Neural cell (in vitro differentiated cells): ENCODE results near the gene TCEAL9.
"Not testable (repeated sequence)": the region's sequence is repeated elsewhere in the genome, so short reads cannot be mapped to it uniquely, and the experiment has no call there.

Experiments used
- EZH2 ChIP-seq: fragments of 200-600, 300-800 bp; shearing (Covaris generic), sonication (generic); IDR thresholded peaks from 2 replicates; pipeline ENCODE4 v1.6.1; 2014; ENCODE audit warnings: antibody characterized with exemption, low read length, borderline replicate concordance, mild to moderate bottlenecking; ENCODE audit not compliant: insufficient read depth, poor library complexity, severe bottlenecking
- TF ChIP-seq, protein P1 (sequence below): fragments of 450-650 bp; IDR thresholded peaks from 2 replicates; pipeline ENCODE4 v1.5.1; 2014; ENCODE audit warnings: antibody characterized with exemption, mild to moderate bottlenecking, moderate library complexity; ENCODE audit not compliant: poor library complexity, severe bottlenecking

- TF ChIP-seq, protein P1, sequence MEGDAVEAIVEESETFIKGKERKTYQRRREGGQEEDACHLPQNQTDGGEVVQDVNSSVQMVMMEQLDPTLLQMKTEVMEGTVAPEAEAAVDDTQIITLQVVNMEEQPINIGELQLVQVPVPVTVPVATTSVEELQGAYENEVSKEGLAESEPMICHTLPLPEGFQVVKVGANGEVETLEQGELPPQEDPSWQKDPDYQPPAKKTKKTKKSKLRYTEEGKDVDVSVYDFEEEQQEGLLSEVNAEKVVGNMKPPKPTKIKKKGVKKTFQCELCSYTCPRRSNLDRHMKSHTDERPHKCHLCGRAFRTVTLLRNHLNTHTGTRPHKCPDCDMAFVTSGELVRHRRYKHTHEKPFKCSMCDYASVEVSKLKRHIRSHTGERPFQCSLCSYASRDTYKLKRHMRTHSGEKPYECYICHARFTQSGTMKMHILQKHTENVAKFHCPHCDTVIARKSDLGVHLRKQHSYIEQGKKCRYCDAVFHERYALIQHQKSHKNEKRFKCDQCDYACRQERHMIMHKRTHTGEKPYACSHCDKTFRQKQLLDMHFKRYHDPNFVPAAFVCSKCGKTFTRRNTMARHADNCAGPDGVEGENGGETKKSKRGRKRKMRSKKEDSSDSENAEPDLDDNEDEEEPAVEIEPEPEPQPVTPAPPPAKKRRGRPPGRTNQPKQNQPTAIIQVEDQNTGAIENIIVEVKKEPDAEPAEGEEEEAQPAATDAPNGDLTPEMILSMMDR = not testable (repeated sequence)
- not testable (repeated sequence) for TF ChIP-seq EZH2
These were observed 29.1 kb downstream of the TCEAL9 start for GRCh38 chrX:103385283-103385830.
